GM19193 (cell line): ENCODE measurements around the gene PRPF4.
A peak's percentile ranks its signal among the peaks of the same experiment; 100 is the strongest.

ENCODE experiments used
- POLR2A ChIP-seq: IDR thresholded peaks from 4 replicates; pipeline ENCODE4 v1.6.1; 2011; ENCODE audit not compliant: insufficient read depth, insufficient read length; ENCODE audit errors: extremely low read depth

Gene PRPF4

DNA sequence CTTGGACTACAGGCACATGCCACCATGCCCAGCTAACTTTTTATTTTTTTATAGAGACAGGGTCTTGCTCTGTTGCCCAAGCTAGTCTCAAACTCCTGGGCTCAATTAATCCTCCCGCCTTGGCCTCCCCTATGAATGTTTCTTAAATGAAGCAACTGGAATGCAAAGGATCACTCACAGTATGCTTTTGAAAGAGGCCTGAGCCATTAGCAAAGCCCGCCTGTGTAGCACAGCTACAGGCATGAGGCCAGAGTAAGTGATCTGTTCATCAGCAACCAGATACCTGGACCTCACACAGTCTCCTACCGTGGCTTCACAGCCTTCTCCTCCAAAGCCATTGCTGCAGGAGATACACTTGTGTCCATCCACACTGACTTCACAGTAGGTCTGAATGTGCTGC lies 44.6 kb downstream of the PRPF4 start:
- no peak for TF ChIP-seq POLR2A

DNA sequence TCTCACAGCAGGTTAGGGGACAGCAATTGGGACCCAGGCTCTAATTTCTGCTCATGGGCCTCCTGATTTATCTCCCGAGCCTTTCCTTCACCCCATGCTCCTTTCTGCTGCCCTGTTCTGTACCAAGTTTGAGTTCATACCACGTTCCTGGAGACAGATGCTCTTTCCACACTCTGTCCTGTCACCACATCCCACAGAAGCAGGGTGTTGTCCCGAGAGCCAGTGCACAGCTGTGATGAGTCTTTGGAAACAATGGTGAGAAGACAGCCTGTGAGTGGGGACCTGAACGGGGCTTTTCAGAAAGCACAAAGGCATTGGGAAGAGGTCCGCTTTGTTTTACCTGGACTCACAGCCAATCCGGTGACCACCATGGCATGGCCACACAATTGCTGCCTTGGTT lies 47.2 kb downstream of the PRPF4 start:
- no peak for TF ChIP-seq POLR2A

DNA sequence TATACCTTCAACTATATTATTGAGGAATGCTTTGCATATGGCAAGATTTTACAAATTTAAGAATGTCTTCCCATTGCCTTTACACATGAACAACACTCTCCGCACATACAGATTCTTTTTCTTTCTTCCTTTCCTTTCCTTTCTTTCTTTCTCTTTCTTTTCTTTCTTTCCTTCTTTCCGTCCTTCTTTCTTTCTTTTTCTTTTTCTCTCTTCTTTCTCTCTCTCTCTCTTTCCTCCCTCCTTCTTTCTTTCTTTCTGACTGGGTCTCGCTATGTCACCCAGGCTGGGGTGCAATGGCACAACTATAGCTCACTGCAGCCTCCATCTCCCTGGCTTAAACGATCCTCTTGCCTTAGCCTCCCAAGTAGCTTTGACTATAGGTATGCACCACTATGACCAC lies 50.8 kb downstream of the PRPF4 start:
- no peak for TF ChIP-seq POLR2A

DNA sequence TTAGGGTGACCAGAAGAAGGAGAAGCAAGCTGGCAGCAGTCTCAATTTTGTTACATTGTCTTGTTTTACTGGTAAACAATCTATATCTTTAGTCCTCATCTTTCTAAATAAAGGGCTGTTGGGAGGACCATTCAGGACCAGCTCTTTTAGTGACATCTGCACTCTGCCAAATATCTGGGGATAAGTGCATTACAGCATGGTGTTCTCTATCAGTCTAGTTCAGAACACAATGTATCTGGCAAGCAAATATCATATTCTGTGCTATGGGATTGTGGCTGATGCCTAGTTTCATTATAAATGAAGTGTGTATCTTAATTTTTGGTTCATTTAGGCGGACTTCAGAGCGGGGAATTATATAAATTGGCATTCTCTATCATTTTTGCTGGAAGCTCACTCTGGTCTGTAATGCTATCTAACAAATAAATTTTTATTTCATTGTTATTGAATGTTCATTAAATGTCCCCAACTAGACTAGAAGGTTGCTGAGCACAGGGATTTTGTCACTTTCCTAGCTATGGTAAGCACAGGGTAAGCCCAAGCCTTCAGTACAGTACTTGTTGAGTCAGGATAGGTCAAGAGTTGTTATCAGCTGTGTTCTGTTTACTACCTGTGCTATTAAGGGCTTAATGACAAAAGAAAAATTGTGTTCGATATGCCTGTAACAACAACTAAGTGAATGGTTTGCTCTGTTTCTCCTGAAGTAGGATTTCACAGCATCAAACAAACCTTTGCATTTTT lies 52.8 kb downstream of the PRPF4 start:
- no peak for TF ChIP-seq POLR2A

GRCh38 chr9:113331780-113332179 lies 56.3 kb downstream of the PRPF4 start:
- no peak for TF ChIP-seq POLR2A

DNA sequence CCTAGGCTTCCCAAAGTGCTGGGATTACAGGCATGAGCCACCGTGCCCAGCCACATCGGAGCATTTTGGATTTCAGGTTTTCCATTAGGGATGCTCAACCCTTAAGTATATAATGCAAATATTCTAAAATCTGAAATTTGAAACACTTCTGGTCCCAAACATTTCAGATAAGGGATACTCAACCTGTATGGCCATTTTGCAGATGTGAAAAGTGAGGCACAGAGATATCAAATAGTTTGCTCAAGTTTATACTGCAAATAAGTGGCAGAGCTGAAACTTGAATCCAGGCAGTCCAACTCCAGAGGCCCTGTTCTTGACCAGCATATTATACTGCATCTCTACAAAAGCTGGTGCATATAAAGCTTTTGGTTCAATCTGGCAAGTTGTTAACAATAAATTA lies 62.3 kb downstream of the PRPF4 start:
- TF ChIP-seq POLR2A = no peak

DNA sequence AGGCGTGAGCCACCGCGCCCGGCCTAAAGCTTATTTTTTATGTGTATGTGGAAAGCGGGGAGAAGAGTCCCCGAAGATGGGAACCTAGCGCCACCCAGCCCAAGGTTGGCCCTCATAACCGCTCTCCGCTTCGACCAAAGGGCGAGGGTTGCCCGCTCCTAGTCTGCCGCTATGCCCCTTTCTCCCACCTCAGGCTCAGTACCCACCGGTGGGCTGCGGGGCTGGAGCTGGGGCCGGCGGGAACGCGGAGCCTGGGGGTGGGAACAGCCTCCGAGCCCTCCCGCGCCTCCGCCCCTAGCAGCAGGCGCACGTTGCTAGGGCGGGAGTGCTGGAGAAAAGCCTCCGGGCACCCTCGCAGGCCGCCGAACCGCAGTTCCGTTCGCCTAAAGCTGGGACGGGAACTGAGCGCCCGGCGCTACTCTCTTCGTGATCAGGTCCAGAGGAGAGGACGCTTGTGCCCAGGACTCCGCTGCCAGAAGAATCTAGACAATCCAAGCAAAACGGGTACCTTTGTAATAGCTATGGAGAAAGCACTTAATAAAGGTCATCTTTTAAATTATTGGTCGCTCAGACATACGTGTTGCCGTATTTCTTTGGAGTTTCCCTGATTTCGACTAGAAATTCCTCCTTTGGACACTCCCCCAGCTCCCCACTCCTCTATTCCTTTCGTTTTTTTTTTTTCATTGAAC lies 64.7 kb downstream of the PRPF4 start, which contains the start of gene WDR31:
Gene WDR31, minus strand, starts transcription at position 265 of the 689 bp plus-strand sequence. CDS start 8,253 bp downstream, outside the sequence.
- TF ChIP-seq POLR2A = peak; percentile 78

GRCh38 chr9:113341712-113342410 lies 66.4 kb downstream of the PRPF4 start:
- no peak for TF ChIP-seq POLR2A
